Cardiac muscle cell (in vitro differentiated cells and primary cell): Measurements from ENCODE around the gene KLC1. TPM values are rescaled to one million over a fixed set of nuclear protein-coding genes. Genes with fewer than 3 reads are reported as not detected.
A peak's percentile ranks its signal among the peaks of the same experiment; 100 is the strongest.

ENCODE experiments used
- DNase-seq, 2 donors: peaks; one replicate each; pipeline versions ENCODE4 v3.0.0 to v3.0.0-alpha.2; 2010 to 2017; ENCODE audit warnings: low read depth in 1 of 2, low spot score in 1 of 2
- H3K27ac ChIP-seq: fragments of 200-600 bp; sonication (generic); 2 replicates; pipeline ENCODE4 v1.5.1; 2016
- H3K27me3 ChIP-seq: fragments of 200-600 bp; sonication (generic); 2 replicates; pipeline ENCODE4 v1.6.0; 2016; ENCODE audit warnings: control low read depth
- H3K36me3 ChIP-seq: fragments of 200-600 bp; sonication (generic); 2 replicates; pipeline ENCODE4 v1.5.1; 2016; ENCODE audit warnings: control low read depth
- H3K4me1 ChIP-seq: fragments of 200-600 bp; sonication (generic); 2 replicates; pipeline ENCODE4 v1.8.1; 2017; ENCODE audit warnings: low read depth, mild to moderate bottlenecking, mixed run types
- H3K4me3 ChIP-seq: fragments of 200-600 bp; sonication (generic); 2 replicates; pipeline ENCODE4 v1.5.1; 2016; ENCODE audit warnings: mild to moderate bottlenecking
- H3K9me3 ChIP-seq: fragments of 200-600 bp; sonication (generic); 2 replicates; pipeline ENCODE4 v1.5.1; 2017; ENCODE audit warnings: low read depth, mild to moderate bottlenecking, control low read depth
- polyA plus RNA-seq: library from polyadenylated mRNA; unstranded; fragments of >200 nt; fragmentation: Nextera tagmentation; extraction: Ambion mirVana; gene quantifications from 2 replicates; pipeline ENCODE4 v1.2.1, GENCODE V29; 2016
- total RNA-seq: library from RNA; depleted of rRNA; stranded (reverse); fragments of >200 nt; gene quantifications from 2 replicates; pipeline ENCODE4 v1.2.3, GENCODE V29; 2016
- TF ChIP-seq, protein P1 (sequence below): IDR thresholded peaks from 2 replicates; pipeline ENCODE4 v1.5.1; 2012; ENCODE audit warnings: low read depth, mild to moderate bottlenecking, low read length

KLC1 gene
- total and polyA plus RNA-seq, 2 experiments from 2014 or later: 167 to 365 TPM

DNA sequence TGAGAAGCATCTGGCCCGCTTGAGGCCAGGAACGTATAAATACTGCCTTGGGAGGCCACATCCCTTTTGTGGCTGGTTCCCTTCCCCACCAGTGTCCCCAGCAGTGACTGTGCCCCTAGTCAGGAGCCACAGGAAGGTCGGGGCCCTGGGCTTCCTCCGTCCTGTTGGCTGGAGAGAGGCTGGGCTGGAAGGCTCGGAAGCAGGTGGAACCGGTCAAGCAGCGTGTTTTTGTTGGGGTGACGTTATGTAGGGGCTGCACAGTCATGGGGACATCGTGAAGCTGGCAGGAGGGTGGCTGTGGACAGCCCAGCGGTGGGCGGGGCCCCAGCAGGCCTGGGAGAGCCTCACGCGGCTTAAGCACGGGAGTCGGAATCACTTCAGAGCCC, 76.1 kb downstream of the KLC1 start:
- Histone ChIP-seq H3K9me3 (no peaks in the 10 kb centered on the region), H3K36me3 (peaks cover 4% of the 10 kb centered on the region), H3K27ac (peak overlapping the region; percentile 34), H3K4me1 (no peaks in the 10 kb centered on the region), H3K27me3 (no peaks in the 10 kb centered on the region), H3K4me3 (no peak overlapping the region)
- no peak for DNase-seq
- TF ChIP-seq, protein P1, sequence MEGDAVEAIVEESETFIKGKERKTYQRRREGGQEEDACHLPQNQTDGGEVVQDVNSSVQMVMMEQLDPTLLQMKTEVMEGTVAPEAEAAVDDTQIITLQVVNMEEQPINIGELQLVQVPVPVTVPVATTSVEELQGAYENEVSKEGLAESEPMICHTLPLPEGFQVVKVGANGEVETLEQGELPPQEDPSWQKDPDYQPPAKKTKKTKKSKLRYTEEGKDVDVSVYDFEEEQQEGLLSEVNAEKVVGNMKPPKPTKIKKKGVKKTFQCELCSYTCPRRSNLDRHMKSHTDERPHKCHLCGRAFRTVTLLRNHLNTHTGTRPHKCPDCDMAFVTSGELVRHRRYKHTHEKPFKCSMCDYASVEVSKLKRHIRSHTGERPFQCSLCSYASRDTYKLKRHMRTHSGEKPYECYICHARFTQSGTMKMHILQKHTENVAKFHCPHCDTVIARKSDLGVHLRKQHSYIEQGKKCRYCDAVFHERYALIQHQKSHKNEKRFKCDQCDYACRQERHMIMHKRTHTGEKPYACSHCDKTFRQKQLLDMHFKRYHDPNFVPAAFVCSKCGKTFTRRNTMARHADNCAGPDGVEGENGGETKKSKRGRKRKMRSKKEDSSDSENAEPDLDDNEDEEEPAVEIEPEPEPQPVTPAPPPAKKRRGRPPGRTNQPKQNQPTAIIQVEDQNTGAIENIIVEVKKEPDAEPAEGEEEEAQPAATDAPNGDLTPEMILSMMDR: no peak

DNA sequence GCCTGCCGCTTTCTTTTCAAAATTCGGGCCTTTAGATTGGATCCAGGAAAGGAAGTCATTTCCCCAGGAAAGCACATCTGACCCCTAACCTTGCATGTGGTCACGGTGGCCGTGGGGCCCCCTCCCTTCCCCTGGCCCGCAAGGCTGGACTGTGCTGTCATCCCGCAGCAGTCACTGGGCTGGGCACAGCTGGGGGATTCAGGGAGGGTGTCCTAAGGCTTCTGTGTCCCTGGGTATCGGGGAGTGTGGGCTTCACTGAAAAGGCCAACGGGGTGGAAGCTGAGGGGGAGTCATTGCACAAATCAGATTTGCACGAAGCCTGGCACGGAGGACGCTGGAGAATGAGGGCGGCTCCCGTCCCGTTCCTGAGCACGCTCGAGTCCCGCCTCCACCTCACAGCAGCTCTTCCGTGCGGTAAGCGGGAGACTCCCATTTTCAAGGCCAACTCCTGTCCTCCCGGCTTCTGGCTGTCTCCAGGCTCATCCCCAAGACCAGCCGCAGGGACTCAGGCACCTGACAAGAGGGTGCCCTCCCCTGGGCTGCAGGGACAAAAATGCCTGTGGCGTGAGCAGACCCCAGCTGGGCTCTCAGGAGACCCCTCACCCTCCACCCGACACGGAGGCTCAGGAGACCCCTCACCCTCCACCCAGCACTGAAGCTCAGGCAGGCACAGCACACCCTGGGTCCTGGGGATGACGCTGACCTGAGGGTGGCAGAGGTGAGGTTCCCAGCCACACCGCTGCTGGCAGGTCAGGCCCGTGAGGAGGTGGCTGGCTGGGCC, 76.7 kb downstream of the KLC1 start:
- TF ChIP-seq, protein P1: no peak
- Histone ChIP-seq H3K36me3 (peaks cover 4% of the 10 kb centered on the region), H3K27me3 (no peaks in the 10 kb centered on the region), H3K4me3 (no peak overlapping the region), H3K9me3 (no peaks in the 10 kb centered on the region), H3K27ac (peak overlapping the region; percentile 34), H3K4me1 (no peaks in the 10 kb centered on the region)
- no peak for DNase-seq

- TF ChIP-seq, protein P1: no peak
Measured at GRCh38 chr14:103706551-103707328, 77.7 kb downstream of the KLC1 start.

GRCh38 chr14:103707329-103708263, 78.6 kb downstream of the KLC1 start:
- no peak for DNase-seq
- Histone ChIP-seq H3K4me3 (no peak overlapping the region), H3K9me3 (no peaks in the 10 kb centered on the region), H3K36me3 (peaks cover 4% of the 10 kb centered on the region), H3K27ac (no peak overlapping the region), H3K4me1 (no peaks in the 10 kb centered on the region), H3K27me3 (no peaks in the 10 kb centered on the region)
- TF ChIP-seq, protein P1: no peak

More at GRCh38 chr14:103706551-103707328, 77.7 kb downstream of the KLC1 start:
- no peak overlapping the region for H3K4me3 ChIP-seq
- no peaks in the 10 kb centered on the region for H3K27me3 ChIP-seq
- no peak overlapping the region for H3K27ac ChIP-seq
- H3K36me3 ChIP-seq: peaks cover 4% of the 10 kb centered on the region
- no peaks in the 10 kb centered on the region for H3K4me1 ChIP-seq
- no peak for DNase-seq
- no peaks in the 10 kb centered on the region for H3K9me3 ChIP-seq

DNA sequence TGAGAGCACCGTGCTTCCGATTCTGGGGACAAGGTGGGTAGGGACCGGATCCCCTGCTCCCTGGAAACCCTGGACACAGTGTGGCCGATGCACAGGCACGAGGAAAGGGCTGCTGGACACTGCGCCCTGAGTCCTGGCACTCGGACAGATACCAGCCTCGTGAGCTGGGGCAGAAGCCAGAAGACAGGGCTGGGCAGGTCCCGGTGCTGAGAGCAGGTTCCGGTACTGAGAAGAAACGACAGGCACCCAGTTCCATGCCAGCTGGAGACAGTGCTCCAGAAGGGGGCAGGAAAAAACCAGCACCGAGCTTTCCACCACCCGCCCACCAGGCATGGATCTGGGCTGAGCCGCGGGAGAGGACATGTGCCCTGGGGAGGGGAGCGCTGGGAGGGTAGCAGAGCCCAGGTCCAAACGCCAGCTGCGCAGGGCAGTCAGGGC, 79.8 kb downstream of the KLC1 start:
- Histone ChIP-seq H3K27ac (no peak overlapping the region), H3K9me3 (no peaks in the 10 kb centered on the region), H3K27me3 (no peaks in the 10 kb centered on the region), H3K4me1 (peaks cover 7% of the 10 kb centered on the region), H3K36me3 (peaks cover 4% of the 10 kb centered on the region), H3K4me3 (no peak overlapping the region)
- no peak for DNase-seq
- TF ChIP-seq, protein P1: no peak
